Lower leg skin (tissue), 4 donors: ENCODE data around the gene GREB1. TPM values are rescaled to one million over a fixed set of nuclear protein-coding genes. Genes with fewer than 3 reads are reported as not detected.

ENCODE experiments used
- DNase-seq, 2 donors: peaks; one replicate each; pipeline ENCODE4 v3.0.0-alpha.2; 2019; ENCODE audit warnings: low spot score in 2 of 2
- H3K4me3 ChIP-seq: fragments of 200-600 bp; sonication (generic); 2 replicates; pipeline ENCODE4 v1.5.1; 2017; ENCODE audit warnings: mild to moderate bottlenecking, low read depth; ENCODE audit not compliant: poor library complexity, severe bottlenecking
- CTCF ChIP-seq, 3 donors: fragments of 450-650 bp; IDR thresholded peaks; one replicate each; pipeline ENCODE4 v1.5.1; 2016; ENCODE audit warnings: antibody characterized with exemption in 3 of 3, mild to moderate bottlenecking in 3 of 3, moderate library complexity in 2 of 3
- POLR2A ChIP-seq, 2 donors: fragments of 450-650 bp; IDR thresholded peaks; one replicate each; pipeline ENCODE4 v1.6.1; 2016 to 2017; ENCODE audit warnings: antibody characterized with exemption in 2 of 2, mild to moderate bottlenecking in 1 of 2, moderate library complexity in 1 of 2
- WGBS, 2 donors: methylation state at CpG; one replicate each; pipeline ENCODE4 v1.1.5; 2018; 5-methylcytosine and 5-hydroxymethylcytosine counted together
- intact Hi-C: fragments of 100-400 bp; cut with DNase I; formaldehyde crosslinking; loops from one replicate; pipeline ENCODE4 v1.15.0; 2023; ENCODE audit warnings: low total_unique reads
- total RNA-seq, 4 donors: library from RNA; depleted of rRNA; stranded (reverse); fragments of >200 nt; gene quantifications; one replicate each; pipeline ENCODE4 v1.1.0, GENCODE V29; 2016

Gene GREB1
- total RNA-seq, 4 donors from 2014 or later, result 2.4 to 12.2 (median 4.0) TPM

DNA sequence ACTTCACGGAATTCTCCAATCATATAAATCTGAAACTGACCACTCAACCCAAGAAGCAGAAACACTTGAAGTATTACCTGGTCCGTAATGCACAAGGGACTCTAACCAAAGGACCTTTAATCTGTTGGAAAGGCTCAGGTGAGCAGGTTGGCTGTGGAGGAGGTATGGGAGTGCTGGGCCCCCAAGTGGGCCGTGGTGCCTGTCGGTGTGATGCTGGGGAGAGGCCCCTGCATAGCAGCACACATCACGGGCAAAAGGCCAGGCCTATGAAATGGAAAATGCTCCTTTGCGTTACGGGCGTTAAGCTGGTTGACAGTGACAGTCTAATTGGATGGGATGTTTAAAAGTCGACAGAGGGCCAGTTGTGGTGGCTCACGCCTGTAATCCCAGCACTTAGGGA, 42.6 kb downstream of the GREB1 start:
- no peak for TF ChIP-seq CTCF (IDR thresholded peaks at IDR 0.05)
- no peak for TF ChIP-seq POLR2A (IDR thresholded peaks at IDR 0.05)
- intact Hi-C loops, result no loop called here
- no peak for DNase-seq
- WGBS, 2 donors, result 93 to 96% methylated on average over 10 of the region's 10 CpGs
- no peak overlapping the region for H3K4me3 ChIP-seq

- 74 to 79% methylated on average over 14 of the region's 14 CpGs for WGBS, 2 donors
- intact Hi-C loops, result no loop called here
- no peak for DNase-seq
- H3K4me3 ChIP-seq, result no peak overlapping the region
- TF ChIP-seq POLR2A (IDR thresholded peaks at IDR 0.05) (no peak), CTCF (IDR thresholded peaks at IDR 0.05) (no peak)
Measured at GRCh38 chr2:11577101-11577883, 43.4 kb downstream of the GREB1 start.

DNA sequence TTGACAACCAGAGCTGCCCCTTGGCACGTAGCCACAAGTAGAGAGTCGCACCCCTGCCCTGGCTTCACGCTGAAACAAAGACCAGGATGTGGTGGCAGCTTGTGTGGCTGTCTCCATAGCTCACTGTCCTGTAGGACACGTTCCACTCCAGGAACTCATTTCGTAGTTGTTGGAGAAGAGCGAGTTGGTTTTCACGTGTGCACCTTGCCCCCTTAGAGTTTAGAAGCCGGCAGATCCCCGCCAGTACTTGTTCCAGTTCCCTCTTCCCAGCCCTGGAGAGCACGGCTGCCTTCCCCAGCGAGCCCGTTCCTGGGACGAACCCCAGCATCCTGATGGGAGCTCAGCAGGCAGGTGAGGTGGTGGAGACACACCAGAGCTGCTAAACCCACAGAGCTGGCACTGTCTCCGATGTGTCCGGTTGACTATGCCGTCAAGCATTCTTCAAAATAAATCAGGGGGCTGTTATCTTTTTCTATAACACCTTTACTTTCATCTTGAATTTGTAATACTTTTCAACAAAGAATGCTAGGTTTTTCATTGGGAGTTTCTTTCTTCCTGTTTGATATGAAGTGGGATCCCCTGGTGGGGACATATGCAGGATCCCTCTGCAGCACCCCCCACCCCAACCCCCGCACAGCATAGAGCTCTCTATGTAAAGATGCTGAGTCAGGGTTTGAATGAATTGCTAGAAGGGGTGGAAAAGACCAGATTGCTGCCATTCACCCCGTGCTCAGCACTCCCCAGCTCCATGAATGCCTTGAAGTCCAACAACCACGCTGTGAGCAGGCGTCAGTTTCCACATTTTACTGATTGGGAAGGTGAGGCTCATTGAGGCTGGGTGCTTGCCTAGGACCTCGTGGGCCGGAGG, 44.5 kb downstream of the GREB1 start:
- H3K4me3 ChIP-seq, result no peak overlapping the region
- TF ChIP-seq POLR2A (IDR thresholded peaks at IDR 0.05) (no peak), CTCF (IDR thresholded peaks at IDR 0.05) (no peak)
- intact Hi-C loops, result no loop called here
- DNase-seq, result no peak
- WGBS, 2 donors, result 84 to 87% methylated on average over 22 of the region's 22 CpGs

DNA sequence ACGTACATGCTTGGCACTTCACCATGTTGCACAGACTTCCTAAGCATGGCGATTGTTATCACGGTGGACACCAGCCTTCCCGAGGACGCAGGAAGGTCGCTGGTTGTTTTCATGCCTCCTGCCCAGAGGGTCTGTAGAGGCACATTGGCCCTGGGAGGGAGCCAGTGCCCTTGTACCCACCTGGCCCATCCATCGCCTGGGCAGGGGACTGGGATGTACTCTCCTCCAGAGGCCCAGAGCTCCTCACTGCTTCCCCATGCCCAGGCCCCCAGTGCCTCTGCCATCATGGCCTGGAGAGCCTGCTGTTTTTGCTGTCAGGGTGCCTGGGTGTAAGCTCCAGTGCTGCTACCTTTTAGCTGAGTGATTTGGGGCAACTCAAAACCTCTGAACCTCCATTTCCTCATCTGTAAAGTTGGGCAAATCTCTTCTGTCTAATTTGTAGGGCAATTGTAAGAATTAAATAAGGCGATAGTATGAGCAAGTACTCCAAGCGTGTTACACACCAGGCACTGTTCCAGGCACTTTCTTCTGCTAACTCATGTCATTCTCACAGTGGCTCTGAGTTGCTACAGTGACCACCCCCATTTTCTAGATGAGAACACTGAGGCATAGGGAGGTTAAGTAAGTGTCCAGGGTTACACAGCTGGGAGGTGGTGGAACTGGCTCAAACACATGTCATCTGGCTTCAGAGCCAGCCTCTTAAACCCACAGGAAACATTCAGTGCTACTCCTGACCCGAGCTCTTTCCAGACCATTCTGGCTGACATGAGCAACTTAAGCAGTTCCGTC, 45.3 kb downstream of the GREB1 start:
- 93 to 97% methylated on average over 11 of the region's 11 CpGs for WGBS, 2 donors
- intact Hi-C loops, result no loop called here
- DNase-seq, result no peak
- TF ChIP-seq POLR2A (IDR thresholded peaks at IDR 0.05) (no peak), CTCF (IDR thresholded peaks at IDR 0.05) (no peak)
- no peak overlapping the region for H3K4me3 ChIP-seq

- DNase-seq, result no peak
- WGBS, 2 donors, result 78% methylated on average over 10 of the region's 10 CpGs
- TF ChIP-seq POLR2A (IDR thresholded peaks at IDR 0.05) (no peak), CTCF (IDR thresholded peaks at IDR 0.05) (no peak)
- intact Hi-C loops, result loop anchor here (5.0 kb wide), 1 partner anchor 103 kb away; no protein-coding TSS in a partner anchor
- H3K4me3 ChIP-seq, result no peak overlapping the region
Measured at GRCh38 chr2:11579867-11580659, 46.2 kb downstream of the GREB1 start.
